ENCODE results near the gene SNRK.

The SNRK gene

GRCh38 chr3:43286115-43286840 is at the start of gene SNRK:
Gene SNRK (plus strand): TSS chr3:43286540. CDS start chr3:43303204, 16,664 bp downstream.
- peak; percentile 87 to 89 for DNase-seq (ENCODE audit: low read depth in 2 of 2)

- DNase-seq (ENCODE audit: low read depth in 2 of 2): no peak
Observed at GRCh38 chr3:43238801-43239200, 47.5 kb upstream of the SNRK start.

- DNase-seq (ENCODE audit: low read depth in 2 of 2): no peak
Observed at GRCh38 chr3:43239755-43240154, 46.6 kb upstream of the SNRK start.

GRCh38 chr3:43243590-43244587 is 42.5 kb upstream of the SNRK start:
- no peak for DNase-seq (ENCODE audit: low read depth in 2 of 2)

- DNase-seq (ENCODE audit: low read depth in 2 of 2): no peak
Observed at GRCh38 chr3:43244694-43245093, 41.6 kb upstream of the SNRK start.

- DNase-seq (ENCODE audit: low read depth in 2 of 2): no peak
Observed at GRCh38 chr3:43246976-43247375, 39.4 kb upstream of the SNRK start.

- DNase-seq (ENCODE audit: low read depth in 2 of 2): no peak
Observed at GRCh38 chr3:43247561-43248184, 38.7 kb upstream of the SNRK start.

GRCh38 chr3:43248185-43248583 is 38.2 kb upstream of the SNRK start:
- no peak for DNase-seq (ENCODE audit: low read depth in 2 of 2)

- no peak for DNase-seq (ENCODE audit: low read depth in 2 of 2)
Observed at GRCh38 chr3:43248973-43249372, 37.4 kb upstream of the SNRK start.

GRCh38 chr3:43249405-43249804 is 36.9 kb upstream of the SNRK start:
- DNase-seq (ENCODE audit: low read depth in 2 of 2): no peak

- no peak for DNase-seq (ENCODE audit: low read depth in 2 of 2)
Observed at GRCh38 chr3:43253294-43253693, 33.0 kb upstream of the SNRK start.

- no peak for DNase-seq (ENCODE audit: low read depth in 2 of 2)
Observed at GRCh38 chr3:43254125-43254524, 32.2 kb upstream of the SNRK start.

- no peak for DNase-seq (ENCODE audit: low read depth in 2 of 2)
Observed at GRCh38 chr3:43255662-43256061, 30.7 kb upstream of the SNRK start.

GRCh38 chr3:43256714-43257461 is 29.5 kb upstream of the SNRK start:
- DNase-seq (ENCODE audit: low read depth in 2 of 2): no peak

- DNase-seq (ENCODE audit: low read depth in 2 of 2): no peak
Observed at GRCh38 chr3:43257850-43258249, 28.5 kb upstream of the SNRK start.

GRCh38 chr3:43259626-43260025 is 26.7 kb upstream of the SNRK start:
- DNase-seq (ENCODE audit: low read depth in 2 of 2): no peak

- no peak for DNase-seq (ENCODE audit: low read depth in 2 of 2)
Observed at GRCh38 chr3:43260412-43260811, 25.9 kb upstream of the SNRK start.

GRCh38 chr3:43262194-43262593 is 24.1 kb upstream of the SNRK start:
- no peak for DNase-seq (ENCODE audit: low read depth in 2 of 2)

- no peak for DNase-seq (ENCODE audit: low read depth in 2 of 2)
Observed at GRCh38 chr3:43266451-43266850, 19.9 kb upstream of the SNRK start.

GRCh38 chr3:43266995-43267394 is 19.3 kb upstream of the SNRK start:
- DNase-seq (ENCODE audit: low read depth in 2 of 2): no peak

- DNase-seq (ENCODE audit: low read depth in 2 of 2): no peak
Observed at GRCh38 chr3:43268636-43269035, 17.7 kb upstream of the SNRK start.

- no peak for DNase-seq (ENCODE audit: low read depth in 2 of 2)
Observed at GRCh38 chr3:43270078-43270477, 16.3 kb upstream of the SNRK start.

Data from activated CD4-positive, alpha-beta T cell treated with anti-CD3 and anti-CD28 coated beads for 24 hours (primary cell).